Activated CD8-positive, alpha-beta memory T cell treated with anti-CD3 and anti-CD28 coated beads, Interleukin-2, amount 50 U/mL, for 1 hour (primary cell): Measurements from ENCODE around the gene S100A16.
"Not testable (repeated sequence)": the region's sequence is repeated elsewhere in the genome, so short reads cannot be mapped to it uniquely, and the experiment has no call there.

Experiments used
- DNase-seq: peaks from one replicate; pipeline ENCODE4 v3.0.0-alpha.2; 2020; ENCODE audit errors: extremely low read depth

S100A16 gene

GRCh38 chr1:153615406-153615805 lies 2.5 kb upstream of the S100A16 start:
- DNase-seq = no peak

DNA sequence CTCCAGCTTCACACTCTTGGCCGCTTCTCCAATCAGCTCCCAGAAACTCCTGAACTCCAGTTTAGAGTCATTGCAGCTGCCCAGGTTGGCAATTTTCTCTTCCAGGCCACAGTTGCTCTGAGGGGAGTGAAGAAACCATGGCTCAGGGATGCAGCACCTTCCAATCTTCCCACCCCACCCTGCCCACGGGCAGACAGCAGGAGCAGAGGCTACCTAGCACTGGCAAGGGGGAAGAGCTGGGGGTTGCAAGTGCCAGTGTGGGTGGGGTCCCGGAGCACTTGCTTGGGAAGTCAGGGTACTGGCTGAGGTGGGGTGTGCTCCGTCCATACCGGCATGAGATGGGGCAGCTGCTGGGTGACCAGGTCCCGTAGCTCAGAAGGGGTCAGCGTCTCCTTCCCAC lies 2.0 kb upstream of the S100A16 start:
- no peak for DNase-seq

DNA sequence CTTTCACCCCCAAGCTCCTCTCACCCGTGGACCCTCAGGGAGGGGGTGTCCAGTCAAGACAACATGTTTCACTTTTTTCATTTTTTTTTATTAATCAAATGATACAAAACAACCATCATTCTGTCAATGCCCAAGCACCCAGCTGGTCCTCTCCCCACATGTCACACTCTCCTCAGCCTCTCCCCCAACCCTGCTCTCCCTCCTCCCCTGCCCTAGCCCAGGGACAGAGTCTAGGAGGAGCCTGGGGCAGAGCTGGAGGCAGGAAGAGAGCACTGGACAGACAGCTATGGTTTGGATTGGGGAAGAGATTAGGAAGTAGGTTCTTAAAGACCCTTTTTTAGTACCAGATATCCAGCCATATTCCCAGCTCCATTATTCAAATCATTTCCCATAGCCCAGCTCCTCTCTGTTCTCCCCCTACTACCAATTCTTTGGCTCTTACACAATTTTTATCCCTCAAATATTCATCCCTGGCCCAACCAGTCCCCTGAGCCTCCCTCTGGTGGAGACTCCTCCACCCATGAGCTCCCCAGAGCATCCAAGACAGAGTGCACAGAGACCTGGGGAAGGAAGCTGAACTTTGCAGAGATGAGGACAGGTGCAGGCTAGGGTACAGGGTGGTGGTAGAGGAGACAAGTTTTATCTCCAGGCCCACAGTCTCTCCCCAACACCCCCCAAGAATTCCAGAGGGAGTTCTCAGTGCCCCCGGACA lies 1.4 kb upstream of the S100A16 start:
- DNase-seq = no peak

- no peak for DNase-seq
These were observed 469 bp upstream of the S100A16 start for GRCh38 chr1:153613406-153613805.

DNA sequence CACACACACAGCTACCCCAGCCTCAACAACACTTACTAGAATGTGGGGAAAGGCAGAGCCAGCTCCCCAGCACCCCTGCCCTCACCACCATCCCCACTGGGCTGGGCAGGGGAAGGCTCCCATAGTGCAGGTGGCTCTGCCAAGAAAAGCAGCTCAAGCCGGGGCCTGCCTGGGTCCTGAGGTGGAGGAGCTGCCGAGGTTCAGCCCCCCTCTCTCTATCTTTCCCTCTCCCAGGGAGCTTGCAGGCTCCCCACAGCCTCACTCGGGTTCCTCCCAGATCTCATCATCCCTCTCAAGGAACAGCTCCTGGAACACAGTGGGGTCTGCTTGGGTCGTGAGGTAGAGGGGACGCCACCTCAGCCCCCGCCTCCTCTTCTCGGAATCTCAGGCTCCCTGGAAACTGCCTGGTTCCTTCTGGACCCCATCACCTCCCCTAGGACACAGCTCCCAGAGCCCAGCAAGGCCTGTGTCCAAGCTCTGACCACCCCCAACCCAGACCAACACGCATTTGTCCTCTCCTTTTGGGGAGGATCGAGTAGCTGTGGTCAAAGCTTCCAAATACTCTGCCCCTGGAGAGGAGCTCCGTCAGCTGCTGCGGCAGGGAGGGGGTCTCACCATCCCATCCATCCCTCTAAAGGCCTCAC lies 704 bp downstream of the S100A16 start:
- DNase-seq = no peak

DNA sequence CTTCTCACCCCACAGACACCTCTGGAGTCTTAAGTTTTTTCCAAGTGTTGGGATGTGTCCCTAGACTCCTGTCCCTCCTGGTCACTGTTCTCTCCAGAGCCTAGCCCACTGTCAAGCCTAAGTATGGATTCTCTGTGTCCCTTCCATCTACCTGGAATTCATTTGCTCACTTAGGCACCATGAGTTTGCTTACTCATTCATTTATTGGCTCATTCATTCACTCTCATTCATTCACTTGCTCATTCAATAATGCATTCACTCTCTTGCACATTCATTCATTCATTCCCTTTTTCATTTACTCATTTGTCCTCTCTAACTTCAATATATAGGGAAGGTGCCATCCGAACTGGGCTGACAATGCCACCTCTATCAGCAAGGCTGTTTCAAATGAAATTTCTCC lies 1.6 kb downstream of the S100A16 start:
- DNase-seq = no peak

DNA sequence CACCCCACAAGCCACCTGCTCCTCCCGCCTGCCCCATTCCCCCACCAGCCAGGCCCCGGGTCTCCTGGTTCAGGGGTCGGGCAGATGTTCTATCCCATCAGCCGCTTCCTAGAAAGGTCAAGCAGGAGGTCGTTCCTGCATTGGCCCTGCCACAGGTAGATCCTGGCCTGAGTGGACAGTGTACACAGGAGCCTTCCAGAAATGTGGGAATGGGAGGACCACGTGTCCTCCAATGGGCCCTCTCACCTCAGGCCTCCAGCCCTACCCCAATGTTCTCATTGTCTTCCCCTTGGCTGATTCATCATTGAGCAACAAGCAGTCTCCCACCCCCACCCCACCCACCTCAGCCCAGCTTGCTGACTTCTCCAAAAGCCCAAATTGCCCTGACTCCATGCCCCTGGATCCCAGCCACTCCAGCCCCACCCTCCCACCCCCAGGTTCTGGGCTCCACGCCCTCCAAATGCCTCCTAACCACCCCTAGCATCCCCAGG lies 2.1 kb downstream of the S100A16 start:
- no peak for DNase-seq

GRCh38 chr1:153610334-153610733 lies 2.6 kb downstream of the S100A16 start:
- no peak for DNase-seq

GRCh38 chr1:153609585-153609907 lies 3.4 kb downstream of the S100A16 start:
- DNase-seq = no peak

DNA sequence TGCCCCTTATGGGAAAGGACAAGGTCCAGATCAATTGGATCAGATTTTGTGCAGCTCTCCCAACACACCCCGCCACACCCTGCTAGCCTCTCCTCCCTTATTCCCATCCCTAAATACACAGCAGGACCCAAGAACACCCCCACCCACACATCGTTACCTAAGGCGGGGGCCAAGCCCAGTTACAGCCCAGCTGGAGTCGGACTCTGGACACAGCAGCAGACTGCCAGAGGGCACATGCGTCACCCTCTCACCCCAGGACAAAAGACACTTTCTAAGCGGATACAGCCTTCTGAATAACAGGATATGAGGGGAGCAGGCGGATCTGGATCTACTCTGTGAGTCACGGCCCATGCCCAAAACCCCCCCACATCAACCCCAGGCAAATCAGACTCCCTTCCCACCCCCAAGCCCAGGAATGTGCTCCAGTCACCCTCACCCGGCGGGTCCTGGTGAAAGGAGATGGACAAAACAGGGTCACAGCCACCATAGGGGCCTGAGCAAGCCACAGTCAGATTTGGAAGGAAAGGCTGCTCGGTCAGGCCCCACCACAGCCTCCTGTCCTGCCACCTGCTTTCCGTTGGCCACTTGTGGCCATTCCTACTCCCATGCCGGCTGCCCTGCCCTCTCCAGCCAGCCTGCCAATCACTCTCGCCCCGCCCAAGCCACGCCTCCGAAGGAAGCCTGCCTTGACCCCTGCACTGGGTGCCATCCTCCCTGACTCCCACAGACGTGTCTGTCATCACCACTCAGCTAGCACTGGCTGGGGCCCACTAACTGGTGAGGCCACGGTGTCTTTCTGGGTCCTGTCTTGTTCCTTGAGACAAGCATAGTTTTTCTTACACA lies 4.0 kb downstream of the S100A16 start:
- no peak for DNase-seq

DNA sequence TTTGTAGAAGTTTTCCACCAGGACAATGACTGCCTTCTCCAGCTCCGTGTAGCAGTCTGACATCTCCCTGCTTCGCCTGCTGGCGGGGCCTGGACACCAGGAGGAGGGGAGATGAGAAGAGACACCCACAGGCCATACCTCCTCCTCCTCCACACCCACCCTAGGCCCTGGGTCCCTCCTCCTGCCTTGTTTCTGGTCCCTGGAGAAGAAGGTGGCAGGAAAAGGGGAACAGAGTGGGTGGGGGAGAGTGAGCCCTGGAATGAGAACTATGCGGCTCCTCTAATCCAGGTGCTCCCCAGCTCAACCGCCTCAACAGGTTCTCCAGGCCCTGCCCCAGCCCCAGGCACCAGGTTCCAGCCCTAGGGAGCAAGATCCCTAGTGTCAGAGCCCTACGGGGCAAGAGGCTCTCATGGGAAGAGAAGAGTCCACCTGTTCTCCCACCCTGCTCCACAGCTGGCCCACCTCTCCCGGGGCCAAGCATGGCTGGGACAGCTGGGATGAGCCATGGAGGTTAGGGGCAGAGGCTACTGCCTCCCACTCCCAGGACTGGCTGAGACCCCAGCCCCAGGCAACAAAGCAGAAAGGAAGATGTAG lies 4.8 kb downstream of the S100A16 start:
- no peak for DNase-seq

GRCh38 chr1:153607381-153607780 lies 5.6 kb downstream of the S100A16 start:
- DNase-seq = no peak

- no peak for DNase-seq
These were observed 6.7 kb downstream of the S100A16 start for GRCh38 chr1:153606194-153606593.

GRCh38 chr1:153602749-153603148 lies 10.2 kb downstream of the S100A16 start:
- DNase-seq = no peak

DNA sequence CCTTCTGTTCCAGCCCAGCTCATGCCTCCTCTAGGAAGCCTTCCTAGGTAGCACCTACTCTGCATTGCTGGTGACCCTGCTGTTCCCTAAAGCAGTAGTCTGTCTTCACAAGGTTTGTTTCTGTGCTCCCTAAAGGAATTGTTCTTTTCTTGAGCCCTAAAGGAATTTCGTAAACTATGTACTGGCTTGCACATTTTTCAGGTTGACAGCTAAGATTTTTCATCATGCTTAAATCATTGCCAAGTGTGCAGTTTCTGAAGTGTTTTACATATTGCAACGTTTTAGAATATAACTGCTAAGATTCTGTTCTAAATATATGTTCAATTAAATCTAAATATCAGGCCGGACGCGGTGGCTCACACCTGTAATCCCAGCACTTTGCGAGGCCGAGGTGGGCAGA lies 13.1 kb downstream of the S100A16 start:
- no peak for DNase-seq

GRCh38 chr1:153598309-153599172 lies 14.4 kb downstream of the S100A16 start:
- DNase-seq = no peak

GRCh38 chr1:153597206-153597605 lies 15.7 kb downstream of the S100A16 start:
- DNase-seq = no peak

DNA sequence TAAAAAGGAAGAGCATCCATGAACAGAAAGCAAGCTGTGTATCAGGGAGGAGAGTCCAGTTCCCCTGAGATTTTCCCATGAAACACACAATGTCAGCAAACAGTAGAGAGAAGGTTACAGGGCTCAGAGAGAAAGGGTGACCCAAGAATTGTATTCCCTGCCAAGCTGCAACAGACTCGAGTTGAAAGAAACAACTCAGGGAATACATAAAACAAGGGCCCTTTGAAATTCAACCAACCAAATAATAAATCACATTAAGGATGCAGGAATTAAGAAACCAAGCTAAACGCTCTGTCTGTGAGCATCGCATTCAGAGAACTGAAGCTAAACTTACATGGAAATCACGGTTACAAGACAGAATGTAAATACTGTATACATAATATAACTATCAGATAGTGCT lies 20.2 kb downstream of the S100A16 start:
- DNase-seq = no peak

DNA sequence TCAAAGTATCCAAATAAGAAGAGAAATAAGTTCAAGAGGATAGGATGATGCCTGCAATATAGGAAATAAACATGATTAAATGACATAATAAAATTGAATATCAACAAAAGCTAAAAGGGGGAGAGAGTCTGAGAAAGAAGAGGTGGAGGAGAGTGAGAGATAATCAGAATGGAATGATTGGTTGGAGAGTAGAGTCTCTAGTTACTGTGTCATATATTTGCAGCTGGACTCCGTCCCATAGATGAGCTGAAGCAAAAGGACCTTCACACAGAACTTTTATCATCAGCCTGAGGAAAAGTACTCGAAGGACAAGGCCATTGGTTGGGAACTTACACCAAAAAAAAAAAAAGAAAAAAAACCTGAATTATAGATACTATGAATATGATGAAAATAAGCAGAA lies 24.5 kb downstream of the S100A16 start:
- DNase-seq = no peak

- not testable (repeated sequence) for DNase-seq
These were observed 24.9 kb downstream of the S100A16 start for GRCh38 chr1:153588033-153588432.

GRCh38 chr1:153587314-153587713 lies 25.6 kb downstream of the S100A16 start:
- no peak for DNase-seq
